ENCODE measurements around the gene CLIC4.

CLIC4 gene

DNA sequence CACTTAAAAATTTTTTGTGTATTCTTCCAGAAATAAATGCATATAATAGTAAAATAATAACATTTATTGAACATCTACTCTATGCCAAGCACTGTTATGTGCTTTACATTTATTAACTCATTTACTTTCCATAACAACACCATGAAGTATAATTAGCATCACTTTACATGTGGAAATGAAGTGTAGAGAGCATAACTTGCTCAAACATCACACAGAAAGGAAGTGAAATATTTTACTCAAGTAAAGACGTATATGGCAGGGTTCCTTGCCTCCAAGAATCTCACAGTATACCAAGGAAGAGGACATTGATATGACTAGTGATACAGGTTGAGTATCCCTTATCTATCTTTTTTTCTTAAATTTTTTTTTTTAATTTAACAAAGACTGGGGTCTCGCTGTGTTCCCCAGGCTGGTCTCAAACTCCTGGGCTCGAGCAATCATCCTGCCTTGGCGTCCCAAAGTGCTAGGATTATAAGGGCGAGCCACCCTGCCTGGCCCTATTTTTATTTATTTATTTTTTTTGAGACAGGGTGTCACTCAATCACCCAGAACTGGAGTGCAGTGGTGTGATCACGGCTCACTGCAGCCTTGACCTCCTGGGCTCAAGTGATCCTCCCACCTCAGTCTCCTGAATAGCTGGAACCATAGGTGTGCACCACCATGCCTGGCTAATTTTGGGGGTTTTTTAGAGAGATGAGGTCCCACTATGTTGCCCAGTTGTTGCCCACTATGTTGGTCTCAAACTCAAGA is 7.7 kb upstream of the CLIC4 start:
- TF ChIP-seq, protein P1, sequence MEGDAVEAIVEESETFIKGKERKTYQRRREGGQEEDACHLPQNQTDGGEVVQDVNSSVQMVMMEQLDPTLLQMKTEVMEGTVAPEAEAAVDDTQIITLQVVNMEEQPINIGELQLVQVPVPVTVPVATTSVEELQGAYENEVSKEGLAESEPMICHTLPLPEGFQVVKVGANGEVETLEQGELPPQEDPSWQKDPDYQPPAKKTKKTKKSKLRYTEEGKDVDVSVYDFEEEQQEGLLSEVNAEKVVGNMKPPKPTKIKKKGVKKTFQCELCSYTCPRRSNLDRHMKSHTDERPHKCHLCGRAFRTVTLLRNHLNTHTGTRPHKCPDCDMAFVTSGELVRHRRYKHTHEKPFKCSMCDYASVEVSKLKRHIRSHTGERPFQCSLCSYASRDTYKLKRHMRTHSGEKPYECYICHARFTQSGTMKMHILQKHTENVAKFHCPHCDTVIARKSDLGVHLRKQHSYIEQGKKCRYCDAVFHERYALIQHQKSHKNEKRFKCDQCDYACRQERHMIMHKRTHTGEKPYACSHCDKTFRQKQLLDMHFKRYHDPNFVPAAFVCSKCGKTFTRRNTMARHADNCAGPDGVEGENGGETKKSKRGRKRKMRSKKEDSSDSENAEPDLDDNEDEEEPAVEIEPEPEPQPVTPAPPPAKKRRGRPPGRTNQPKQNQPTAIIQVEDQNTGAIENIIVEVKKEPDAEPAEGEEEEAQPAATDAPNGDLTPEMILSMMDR (IDR thresholded peaks at IDR 0.05; ENCODE audit: low read depth, low read length, missing control alignments), result no peak
- DNase-seq (ENCODE audit: low read depth), result no peak
- H3K4me3 ChIP-seq (ENCODE audit: low read depth, low read length), result no peak overlapping the region
- in situ Hi-C loops (cut with HindIII; ENCODE audit: low sequenced_read_pairs), result no loop called here

DNA sequence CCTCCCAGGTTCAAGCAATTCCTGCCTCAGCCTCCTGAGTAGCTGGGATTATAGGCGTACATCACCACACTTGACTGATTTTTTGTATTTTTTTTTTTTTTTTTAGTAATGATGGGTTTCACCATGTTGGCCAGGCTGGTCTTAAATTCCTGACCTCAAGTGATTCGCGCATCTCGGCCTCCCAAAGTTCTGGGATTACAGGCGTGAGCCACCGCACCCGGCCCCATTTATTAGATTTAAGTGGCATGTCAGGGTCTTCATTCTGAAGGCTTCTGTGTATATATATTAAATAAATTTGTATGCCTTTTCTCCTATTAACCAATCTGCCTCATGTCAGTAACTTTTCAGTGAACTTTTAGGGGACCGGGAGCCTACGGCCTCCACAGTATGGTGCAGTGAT is 6.0 kb upstream of the CLIC4 start:
- H3K4me3 ChIP-seq (ENCODE audit: low read depth, low read length), result no peak overlapping the region
- in situ Hi-C loops (cut with HindIII; ENCODE audit: low sequenced_read_pairs), result no loop called here
- DNase-seq (ENCODE audit: low read depth), result no peak
- TF ChIP-seq, protein P1 (IDR thresholded peaks at IDR 0.05; ENCODE audit: low read depth, low read length, missing control alignments), result no peak

DNA sequence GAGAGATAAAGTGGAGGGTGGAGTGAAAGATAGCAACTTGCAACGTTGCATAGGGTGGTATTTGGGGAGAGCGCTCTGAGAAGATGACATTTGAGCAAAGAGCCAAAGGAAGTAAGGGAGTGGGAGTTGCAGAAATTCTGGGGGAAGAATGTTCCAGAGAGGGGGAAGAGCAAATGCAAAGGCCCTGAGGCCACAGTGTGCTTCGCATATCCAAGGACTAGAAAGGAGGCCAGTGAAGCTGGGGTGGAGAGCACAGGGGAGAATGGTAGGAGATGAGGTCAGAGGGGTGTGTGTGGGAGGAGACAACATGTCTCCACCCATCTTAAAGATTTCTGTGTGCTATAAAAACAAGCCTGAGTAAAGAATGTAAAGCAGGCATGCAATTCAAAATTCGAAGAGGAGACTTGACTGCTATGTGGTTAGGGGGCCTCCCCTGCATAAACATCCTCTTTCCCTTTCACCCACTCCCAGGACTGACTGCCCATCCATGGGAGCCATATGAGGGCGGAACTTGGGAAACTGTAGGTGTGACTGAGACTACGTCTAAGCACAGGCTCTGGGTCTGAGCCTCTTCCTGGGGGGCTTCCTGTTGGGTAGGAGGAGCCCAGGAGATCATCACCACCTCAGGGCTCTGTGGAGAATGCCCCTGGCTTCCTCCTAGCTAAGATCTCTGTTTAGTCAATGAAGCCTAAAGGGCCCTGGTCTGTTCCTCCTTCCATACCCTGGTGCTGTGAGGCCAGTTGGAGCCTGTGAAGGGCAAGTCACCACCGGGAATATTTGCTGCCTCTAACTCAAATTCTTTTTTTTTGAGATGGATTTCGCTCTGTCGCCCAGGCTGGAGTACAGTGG is 2.9 kb upstream of the CLIC4 start:
- H3K4me3 ChIP-seq (ENCODE audit: low read depth, low read length), result no peak overlapping the region
- in situ Hi-C loops (cut with HindIII; ENCODE audit: low sequenced_read_pairs), result no loop called here
- TF ChIP-seq, protein P1 (IDR thresholded peaks at IDR 0.05; ENCODE audit: low read depth, low read length, missing control alignments), result no peak
- DNase-seq (ENCODE audit: low read depth), result no peak

GRCh38 chr1:24743404-24744211 is 1.6 kb upstream of the CLIC4 start:
- H3K4me3 ChIP-seq (ENCODE audit: low read depth, low read length), result no peak overlapping the region
- in situ Hi-C loops (cut with HindIII; ENCODE audit: low sequenced_read_pairs), result no loop called here
- no peak for DNase-seq (ENCODE audit: low read depth)
- TF ChIP-seq, protein P1 (IDR thresholded peaks at IDR 0.05; ENCODE audit: low read depth, low read length, missing control alignments), result no peak

DNA sequence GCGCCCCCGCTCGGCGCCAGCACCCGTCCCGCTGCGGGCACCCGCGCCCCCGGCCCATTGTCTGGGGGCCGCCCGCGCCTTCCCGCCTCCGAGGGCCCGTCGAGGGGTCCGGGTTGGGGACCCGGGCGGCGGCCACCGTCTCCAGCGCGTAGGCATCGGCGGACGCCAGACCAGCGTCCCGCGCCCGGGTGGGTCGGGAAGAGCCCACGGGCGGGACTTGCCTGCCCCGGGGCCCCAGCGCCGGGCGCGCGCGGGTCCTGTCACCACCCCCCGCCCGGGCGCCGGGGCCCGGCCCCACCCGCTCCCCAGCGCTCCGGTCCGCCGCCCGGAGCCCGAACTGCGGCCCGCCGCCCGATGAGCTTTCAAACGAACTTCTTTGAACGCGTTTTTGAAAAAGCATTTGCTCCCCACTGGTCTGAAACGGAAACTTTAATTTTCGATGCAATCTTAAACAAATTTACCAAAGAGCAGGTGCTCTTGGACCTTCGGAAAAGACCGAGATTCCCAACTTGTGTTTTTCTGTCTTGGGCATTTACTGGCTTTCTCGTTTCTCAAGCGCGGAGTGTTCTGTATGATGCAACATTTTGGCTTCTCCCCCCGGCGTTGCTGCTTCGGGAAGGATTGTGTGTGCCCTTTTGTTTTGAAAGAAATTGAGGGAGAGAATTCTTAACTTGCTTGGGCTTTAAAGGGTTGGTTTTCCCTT is 615 bp downstream of the CLIC4 start:
- H3K4me3 ChIP-seq (ENCODE audit: low read depth, low read length), result peak overlapping the region; percentile 89
- peak; percentile 49 for DNase-seq (ENCODE audit: low read depth)
- in situ Hi-C loops (cut with HindIII; ENCODE audit: low sequenced_read_pairs), result no loop called here
- TF ChIP-seq, protein P1 (IDR thresholded peaks at IDR 0.05; ENCODE audit: low read depth, low read length, missing control alignments), result no peak

Measured in astrocyte of the cerebellum (primary cell).